Stimulated activated CD4-positive, alpha-beta T cell treated with anti-CD3 and anti-CD28 coated beads, TNF-alpha, amount 100 ng/mL, for 48 hours (primary cell): ENCODE results near the gene SP3.

Experiments
- DNase-seq, 3 donors: peaks; one replicate each; pipeline ENCODE4 v3.0.0-alpha.2; 2020; ENCODE audit warnings: low read depth in 3 of 3

SP3 gene

DNA sequence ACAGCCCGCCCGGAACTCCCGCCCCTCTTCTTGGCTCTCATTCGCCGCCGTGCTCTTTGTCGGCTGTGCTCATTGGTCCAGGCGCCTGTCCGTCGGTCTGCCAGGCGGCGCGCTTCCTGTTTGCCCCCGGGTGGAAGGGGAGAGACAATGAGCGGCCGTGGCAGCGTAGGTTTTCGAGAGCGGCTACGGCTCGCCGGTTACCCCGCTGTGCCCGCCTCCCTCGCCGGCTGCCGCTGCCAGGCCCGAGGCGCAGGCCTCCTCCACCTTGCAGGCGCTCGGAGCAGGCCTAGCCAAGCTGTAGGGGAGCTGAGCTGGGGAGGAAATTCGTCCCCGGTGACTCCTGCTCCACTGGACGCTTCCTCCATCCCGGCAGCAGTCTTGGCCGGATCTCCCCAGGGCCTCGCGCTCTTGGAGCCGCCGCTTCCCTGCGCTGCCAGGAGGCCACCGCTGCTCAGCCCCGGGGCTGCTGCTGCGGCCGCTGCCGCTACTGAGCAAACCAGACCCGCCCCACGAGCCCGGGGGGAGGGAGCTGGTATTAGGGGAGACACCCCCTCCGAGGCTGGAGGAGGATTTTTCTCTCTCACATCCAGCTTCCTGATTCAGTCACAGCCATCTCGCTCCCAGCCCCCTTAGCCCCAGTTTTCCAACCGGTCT lies at the start of gene SP3:
Gene SP3 (minus strand): TSS at position 2 of the 654 bp plus-strand sequence. CDS start 202 bp downstream, outside the sequence.
- DNase-seq, result peak; percentile 88 to 95 (median 92)

DNA sequence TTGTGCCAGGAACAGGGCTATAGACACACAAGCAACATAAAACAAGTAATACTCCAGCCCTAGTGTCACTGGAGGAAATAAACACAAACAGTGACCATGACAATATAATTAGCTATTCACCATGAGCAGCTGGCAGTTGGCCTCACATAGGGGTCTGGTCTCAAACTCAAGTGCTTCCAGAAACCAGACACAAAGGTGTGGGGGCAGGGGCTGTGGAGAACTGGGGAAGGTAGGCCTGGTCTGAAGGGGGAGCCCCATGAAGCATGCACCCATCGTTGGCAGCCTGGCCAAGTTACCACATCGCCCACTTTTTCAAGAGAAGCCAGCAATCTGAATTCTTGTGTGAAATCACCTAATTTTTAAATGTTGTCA lies 49.5 kb upstream of the SP3 start:
- no peak for DNase-seq

DNA sequence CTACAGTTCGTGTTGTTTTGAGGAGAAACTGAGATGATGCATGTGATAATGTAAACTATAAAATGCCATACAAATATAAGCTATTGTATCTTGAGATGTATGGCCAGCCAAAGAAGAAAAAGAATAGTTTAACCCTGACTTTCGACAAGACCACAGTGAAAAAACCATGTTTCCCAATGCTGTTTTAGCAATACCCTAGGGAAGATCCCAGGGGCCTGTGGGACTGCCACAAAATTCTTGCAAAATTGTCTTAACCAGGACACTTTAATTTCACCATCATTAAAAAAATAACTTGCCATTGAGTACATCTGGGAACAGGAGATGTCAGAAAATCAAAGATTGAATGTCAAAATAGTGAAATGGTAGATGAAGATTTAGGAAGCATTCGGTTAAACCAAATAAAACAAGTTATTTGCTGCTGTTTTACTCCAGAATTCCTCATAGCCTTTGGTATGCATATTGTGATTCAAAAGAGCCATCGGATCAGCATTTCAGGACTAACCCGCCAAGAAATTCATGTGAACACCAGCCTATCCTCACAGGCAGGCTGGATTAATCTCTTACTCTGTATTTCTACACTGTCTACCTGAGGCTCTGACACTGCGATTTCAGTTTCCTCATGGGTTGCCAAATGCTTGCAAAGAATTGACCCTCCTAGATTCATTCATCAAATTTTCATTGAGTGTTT lies 49.0 kb upstream of the SP3 start:
- DNase-seq, result no peak

DNA sequence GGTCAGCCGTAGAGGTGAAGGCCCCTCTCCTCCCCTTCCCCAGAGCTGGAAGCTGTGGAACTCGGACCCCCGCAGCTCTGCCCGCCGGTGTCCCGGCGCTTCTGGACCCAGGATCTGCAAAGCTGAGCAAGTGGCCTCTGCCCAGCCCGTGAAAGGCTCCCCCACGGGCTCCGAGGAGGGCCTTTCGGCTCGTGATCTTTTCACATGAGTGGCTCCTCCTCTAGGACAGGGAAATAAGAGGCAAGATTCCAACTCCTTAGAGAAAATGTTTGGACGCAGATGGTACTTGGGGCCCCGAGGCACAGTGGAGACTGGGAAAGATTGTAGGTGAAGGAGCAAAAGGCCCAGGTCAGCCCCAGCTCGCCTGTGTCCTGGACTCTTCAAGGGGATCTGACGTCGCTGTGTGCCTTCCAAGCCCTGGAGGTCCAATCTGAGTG lies 48.2 kb upstream of the SP3 start:
- no peak for DNase-seq

DNA sequence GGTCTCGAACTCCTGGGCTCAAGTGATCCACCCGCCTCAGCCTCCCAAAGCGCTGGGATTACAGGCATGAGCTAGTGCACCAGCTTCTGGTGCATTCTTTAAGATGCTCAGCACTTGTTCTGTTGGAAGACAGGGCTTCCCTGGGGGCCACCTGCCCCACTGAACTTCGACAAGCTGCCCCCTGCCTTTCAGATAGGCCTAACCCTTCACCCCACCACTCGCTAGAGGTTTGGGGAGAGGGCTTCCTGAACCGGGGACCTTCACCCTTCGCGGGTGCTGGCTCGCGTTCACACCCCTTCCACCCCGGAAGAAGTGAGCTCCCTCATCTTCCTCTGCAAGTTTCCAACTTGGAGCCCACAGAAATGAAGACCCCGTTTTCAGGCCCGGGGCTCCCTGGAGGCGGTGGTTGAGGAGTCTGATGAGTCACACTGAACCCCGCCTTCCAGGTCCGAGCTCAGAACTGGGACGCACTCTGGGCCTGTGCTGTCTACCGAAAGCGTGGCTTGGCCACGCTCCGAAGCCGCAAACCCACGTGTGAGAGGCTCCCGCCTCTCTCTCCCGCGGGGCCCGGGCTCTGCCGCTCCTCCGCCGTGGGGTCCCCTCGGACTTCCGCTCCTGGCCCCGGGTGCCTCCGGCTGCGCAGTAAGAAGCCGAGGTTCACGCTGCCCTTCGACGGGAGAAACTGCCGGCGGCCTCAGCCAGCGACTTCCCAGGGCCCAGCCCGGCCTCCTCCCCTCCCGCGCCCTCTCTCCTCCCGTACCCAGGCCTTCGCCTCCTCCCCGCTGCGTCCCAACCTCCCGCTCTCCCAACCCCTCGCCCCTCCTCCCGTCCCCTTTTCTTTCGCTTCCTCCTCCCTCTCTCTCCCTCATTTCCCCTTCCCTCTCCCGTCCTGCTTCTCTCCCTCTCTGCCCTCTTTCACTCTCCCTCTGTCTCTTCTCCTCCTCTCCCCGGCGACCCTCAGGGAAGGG lies 47.5 kb upstream of the SP3 start:
- DNase-seq, result no peak

DNA sequence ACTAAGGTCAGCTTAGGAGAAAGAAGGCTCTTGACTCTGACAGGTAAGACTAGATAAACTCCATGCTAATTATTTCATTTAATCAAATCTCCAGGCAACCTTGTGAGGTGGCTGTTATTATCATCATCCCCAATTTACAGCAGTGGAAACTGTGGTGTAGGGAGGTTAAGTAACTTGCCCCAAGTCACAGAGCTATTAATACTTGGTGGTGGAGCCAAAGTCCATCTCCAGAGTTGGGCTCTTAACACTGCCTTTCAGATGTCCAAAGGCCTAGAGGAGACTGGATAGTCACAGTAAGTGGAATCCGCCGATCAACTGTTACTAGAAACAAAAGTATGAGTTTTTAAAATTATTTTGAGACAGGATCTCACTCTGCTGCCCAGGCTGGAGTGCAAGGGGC lies 46.6 kb upstream of the SP3 start:
- no peak for DNase-seq

DNA sequence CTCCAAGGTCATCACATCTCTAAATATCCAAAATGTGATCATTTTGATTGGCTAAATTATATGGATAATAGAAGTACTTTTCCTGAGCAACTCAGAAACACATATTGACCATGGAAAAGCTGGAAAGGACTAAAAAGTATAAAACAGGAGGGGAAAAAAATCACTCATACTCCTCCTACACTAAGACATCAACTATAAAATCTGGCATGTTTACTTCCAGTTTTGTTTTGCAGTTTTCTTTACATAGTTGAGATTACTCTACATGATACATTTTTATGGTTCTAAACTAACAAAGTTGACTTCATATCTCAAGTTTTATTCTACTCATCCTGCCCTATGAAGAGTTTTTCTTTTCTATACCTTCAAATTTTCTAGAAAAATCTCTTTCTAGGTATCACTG lies 46.0 kb upstream of the SP3 start:
- DNase-seq, result no peak

DNA sequence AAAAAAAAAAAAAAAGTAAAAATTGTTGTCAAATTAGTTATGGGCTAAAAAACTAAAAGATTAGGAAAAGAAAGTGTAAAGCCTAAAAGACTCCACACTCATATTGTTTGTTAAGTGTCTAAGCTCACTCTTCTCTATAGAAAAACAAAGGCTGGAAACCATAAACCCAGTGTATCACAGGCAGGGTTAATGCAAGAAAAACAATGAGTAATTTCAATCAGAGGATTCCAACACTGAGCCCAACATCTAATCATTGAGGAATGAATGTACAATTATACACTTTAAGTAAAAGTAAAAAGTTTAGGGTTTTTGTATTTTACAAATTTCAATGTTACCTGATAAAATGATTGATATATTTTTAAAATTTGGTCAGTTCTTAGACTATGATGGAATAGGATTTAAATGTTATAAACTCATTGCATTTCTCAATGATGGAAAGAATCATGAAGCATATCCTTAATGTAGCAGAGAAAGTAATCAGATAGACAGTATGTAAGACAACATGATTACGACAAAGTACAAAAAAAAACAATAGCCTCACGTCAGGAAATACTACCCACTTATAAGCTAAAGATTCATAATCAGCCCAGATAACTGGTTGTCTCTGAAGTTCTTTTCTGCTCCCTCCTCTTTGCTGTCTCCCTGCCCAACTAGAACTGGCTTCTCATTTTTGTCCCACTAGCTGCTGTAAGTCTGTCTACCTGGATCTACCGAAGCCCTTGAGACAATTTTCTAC lies 44.5 kb upstream of the SP3 start:
- no peak for DNase-seq

DNA sequence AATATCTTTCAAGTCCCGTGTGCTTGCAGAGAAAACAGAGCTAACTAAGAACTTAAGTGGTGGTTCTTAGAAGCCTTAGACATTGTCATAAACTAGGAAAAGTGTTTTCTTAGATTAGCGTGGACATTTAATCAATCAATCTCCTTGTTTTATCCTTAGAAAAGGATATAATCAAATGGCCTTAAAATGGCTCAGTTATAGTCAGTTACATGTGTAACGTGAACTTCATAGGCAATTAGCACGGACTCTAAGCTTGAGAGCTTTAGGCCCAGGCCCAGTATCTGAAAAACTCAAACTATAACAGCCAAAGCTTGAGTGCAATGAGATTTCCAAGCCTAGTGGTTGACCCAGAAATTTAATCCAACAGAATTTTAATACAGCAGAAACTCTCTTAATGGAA lies 43.5 kb upstream of the SP3 start:
- no peak for DNase-seq

DNA sequence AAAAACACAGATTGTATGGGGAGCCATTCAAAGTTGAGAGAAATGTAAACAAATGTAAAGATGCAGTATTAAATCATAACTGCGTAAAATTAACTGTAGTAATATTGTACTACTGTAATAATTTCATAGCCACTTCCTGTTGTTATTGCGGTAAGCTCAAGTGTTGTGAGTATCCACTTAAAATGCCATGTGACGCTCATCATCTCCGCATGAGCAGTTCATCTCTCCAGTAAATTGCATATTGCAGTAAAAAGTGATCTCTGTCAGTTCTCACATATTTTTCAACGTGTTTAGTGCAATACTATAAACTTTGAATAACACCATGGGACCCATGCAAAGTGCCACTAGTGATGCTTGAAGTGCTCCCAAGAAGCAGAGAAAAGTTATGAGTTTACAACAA lies 41.8 kb upstream of the SP3 start:
- no peak for DNase-seq

DNA sequence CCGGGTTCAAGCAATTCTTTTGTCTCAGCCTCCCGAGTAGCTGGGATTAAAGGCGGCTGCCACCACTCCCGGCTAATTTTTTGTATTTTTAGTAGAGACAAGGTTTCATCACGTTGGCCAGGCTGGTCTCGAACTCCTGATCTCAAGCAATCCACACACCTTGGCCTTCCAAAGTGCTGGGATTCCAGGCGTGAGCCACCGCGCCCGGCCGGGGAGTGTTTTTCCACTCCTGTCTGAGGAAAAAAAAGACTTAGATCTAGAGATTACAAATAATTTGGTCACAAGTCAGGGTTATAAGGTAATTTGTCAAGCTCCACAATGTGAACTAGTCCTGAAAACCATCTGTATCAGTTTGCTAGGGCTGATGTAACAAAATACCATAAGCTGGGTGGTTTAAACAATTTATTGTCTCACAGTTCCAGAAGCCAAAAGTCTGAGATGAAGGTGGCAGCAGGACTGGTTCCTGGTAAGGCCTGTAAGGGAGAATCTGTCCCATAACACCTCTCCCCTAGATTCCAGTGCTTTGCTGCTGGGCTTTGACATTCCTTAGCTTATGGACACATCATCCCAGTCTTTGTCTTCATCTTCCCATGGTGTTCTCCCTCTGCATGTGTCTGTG lies 40.7 kb upstream of the SP3 start:
- DNase-seq, result no peak

DNA sequence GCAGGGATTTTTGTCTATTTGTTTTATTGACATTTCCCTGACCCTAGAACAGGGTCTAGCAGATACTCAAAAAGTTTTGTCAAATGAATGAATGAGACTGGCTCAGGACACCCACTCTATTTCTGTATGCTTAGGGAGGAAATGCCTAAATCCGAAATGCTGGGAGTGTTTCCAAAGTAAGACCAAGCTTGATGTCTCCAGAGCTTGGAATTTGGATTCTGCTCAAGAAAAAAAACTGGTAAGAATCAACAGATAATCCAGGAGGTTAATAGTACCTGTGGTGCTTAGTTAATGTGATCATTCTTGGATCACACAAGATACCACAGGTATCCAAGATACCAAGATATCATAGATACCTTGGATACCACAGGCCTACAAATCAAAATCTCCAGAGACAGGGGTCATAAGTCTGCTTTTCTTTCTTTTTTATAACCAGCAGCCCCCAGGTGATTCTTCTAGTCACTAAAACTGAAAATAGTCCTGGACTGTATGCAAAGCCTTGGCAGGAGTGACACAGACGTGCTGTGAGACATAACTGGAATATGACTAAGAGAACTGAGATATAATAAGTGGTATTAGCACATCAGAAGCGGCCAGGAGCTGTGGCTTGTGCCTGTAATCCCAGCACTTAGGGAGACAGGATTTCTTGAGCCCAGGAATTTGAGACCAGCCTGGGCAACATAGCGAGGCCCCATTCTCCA lies 39.9 kb upstream of the SP3 start:
- peak in 1 of 3 donors; percentile 3 for DNase-seq

DNA sequence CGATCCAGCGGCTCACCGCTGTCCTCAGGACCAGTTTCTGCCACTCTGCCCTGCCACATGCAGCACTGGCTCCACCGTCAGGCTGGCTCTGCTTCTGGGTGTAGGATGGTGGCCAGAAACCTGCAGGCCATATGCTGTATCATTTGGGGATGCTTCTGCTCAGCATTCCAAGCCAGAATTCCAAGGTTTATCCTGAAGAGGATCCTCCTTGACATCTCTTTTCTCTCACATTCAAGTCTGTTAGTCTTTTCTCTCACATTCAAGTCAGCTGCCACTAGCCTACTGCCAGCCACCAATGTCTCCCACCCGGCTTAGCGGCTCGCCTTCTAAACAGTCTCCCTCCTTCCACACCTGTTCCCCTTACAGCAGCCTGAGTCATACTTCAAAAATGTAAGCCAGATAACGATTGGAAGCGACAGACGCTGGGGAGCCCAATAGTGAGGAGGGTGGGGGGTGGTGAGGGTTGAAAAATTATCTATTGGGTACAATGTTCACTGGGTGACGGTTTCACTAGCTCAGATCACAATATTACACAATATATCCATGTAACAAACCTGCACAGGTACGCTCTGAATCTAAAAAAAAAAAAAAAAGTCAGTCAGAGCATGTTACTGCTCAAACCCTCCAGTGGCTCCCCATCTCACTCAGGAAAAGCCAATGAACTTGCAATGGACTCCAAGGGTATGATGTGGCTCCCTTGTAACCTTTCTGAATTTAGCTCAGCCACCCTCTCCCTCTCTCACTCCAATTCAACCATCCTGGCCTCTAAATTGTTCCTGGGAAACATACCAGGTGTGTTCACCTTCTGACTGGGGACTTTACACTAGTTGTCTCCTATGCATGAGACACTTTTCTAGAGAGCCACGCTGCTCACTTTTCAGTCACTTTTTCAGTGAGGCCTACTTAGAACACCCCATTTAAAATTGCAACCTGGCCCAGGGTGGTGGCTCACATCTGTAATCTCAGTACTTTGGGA lies 38.8 kb upstream of the SP3 start:
- no peak for DNase-seq

DNA sequence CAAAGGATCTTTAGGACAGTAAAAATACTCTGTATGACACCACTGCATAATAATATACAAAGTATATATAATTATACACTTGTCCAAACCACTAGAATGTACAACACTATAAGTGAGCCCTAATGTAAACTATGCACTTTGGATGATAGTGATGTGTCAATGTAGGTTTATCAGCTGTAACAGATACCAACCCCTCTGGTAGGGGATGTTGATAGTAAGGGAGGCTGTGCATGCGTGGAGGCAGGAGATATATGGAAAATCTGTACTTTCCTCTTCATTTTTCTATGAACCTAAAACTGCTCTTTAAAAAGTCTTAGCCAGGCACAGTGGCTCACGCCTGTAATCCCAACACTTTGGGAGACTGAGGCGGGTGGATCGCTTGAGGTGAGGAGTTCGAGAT lies 37.5 kb upstream of the SP3 start:
- DNase-seq, result no peak

DNA sequence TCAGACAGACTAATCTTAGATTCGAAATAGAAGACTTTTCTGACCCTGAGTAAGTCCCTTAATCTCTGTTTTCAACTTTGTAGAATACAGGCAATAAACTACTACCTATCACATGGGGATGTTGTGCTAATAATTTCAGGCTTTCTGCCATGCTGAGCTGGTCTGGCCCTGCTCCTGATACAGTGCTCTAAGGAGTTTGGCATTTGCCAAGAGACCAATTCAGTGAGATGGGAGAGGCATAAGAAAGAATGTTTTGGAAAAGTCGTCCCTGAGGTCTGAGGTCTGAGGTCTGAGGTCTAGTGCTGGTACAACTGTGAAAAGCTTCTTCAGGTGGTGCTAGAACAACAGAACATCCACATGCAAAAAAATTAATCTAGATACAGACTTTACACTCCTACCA lies 35.9 kb upstream of the SP3 start:
- DNase-seq, result no peak

DNA sequence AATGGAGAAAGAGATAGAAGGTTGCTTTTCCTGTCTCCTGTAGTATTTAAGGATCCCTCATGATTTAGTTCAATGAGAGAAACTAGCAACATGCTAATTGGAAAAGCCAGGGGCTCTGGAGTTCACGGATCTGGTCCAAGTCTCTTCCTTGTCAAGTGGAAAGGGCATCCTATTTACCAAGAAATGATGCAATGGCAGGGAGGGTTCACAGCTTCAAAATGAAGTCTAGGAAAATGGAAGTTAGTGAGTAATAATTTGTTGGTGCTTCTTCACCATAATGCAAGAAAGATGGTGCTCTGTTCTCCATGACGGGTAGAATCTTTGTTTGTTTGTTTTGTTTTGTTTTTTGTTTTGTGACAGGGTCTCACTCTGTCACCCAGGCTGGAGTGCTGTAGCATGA lies 34.6 kb upstream of the SP3 start:
- DNase-seq, result no peak

DNA sequence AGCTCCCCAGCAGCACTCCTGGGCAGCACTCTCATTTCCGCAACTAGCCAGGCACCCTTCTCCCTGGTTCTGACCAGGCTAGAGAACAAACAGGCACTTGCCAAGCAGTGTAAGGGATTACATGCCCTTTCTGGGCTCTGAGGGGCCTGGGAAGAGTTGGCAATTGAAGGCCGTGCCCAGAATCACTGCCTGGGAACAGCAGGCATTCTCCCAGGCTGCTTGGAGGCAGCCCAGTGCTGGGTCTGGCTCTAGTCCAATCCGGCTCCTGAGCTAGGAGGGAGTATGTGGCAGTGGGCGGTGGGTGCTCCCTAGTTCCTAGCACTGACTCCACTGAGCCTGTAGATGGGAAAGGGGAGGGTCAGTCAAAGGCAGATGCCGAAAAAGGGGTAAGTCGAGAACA lies 34.1 kb upstream of the SP3 start:
- no peak for DNase-seq

DNA sequence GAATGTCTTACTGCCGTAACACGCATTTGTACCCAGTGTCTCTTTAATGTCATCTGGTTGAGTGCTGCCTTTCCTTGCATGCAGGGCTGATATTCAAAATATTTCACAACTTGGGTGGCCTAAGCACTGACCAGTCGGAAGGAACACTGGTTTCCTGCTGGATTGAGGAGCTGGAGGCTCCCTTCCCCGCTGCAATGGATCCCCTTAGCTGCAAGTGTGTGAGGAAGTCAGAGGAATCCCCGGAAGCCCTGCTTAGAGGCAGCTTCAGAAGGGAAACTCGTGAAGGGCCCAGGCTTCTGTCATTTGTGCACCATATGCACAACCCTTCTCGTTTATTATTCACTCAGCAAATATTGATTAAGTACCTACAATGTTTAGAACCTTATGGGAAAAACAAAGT lies 33.2 kb upstream of the SP3 start:
- no peak for DNase-seq

DNA sequence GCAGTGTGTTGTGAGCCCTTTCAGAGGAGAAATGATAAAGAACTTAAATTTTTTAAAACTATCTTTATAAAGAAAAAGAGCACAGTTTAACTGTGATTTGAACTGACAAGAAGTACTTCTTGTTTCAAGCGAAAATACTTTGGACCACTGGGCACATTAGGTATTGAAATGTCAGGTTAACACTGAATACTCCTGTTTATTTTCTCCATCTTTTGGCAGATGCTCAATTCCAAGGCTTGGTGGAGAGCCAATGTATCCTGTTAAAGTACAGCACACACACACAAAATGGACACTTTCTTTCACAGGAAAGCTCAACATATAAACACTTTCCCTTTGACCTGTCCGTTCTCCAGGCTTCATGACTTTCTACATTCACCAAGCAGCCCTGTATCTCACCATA lies 32.6 kb upstream of the SP3 start:
- no peak for DNase-seq

DNA sequence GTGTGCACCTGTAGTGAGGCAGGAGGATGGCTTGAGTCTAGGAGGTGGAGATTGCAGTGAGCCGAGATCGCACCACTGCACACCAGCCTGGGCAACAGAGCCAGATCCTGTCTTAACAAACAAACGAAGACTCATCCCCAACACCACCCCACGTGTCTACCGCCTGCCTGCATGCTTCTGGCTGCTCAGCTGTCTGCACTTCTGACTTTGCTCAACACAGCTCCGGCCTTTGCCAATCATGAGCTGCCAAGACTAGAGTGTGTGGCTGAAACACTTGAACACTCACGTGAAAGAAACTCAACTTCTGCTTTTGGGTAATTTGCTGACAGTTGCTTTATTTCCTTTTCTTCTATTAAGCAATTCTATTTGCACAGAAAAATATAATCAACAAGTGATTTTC lies 32.1 kb upstream of the SP3 start:
- DNase-seq, result no peak
